Activated CD8-positive, alpha-beta memory T cell treated with anti-CD3 and anti-CD28 coated beads, Interleukin-2, amount 10 ng/mL, durations not matched to agents 7 days and 5 days (primary cell): ENCODE data around the gene CARD19. TPM values are rescaled to one million over a fixed set of nuclear protein-coding genes. Genes with fewer than 3 reads are reported as not detected.

ENCODE experiments used
- ATAC-seq: fragments of 150-1000 bp; cut with Tn5 transposase; one replicate; pipeline ENCODE4 v1.10.0; 2021; ENCODE audit warnings: moderate library complexity
- CTCF ChIA-PET: fragments of 350-600 bp; sonication (Branson Sonifier 250); formaldehyde crosslinking; loops from one replicate; lab custom pipeline; 2021; ENCODE audit warnings: antibody characterized with exemption; lab: Charles Lee
- DNase-seq: peaks from one replicate; pipeline ENCODE4 v3.0.0-alpha.2; 2020
- H3K27ac Mint-ChIP-seq: one replicate; pipeline ENCODE4 v1.8.0; 2021; ENCODE audit warnings: mild to moderate bottlenecking, mixed read lengths
- H3K27me3 Mint-ChIP-seq: one replicate; pipeline ENCODE4 v1.8.0; 2021; ENCODE audit warnings: mixed read lengths
- H3K36me3 Mint-ChIP-seq: one replicate; pipeline ENCODE4 v1.8.0; 2021; ENCODE audit warnings: mild to moderate bottlenecking, mixed read lengths
- H3K4me1 Mint-ChIP-seq: one replicate; pipeline ENCODE4 v1.8.0; 2021; ENCODE audit warnings: mixed read lengths
- H3K4me3 Mint-ChIP-seq: one replicate; pipeline ENCODE4 v1.8.0; 2021; ENCODE audit warnings: mild to moderate bottlenecking, moderate library complexity, mixed read lengths
- H3K9me3 Mint-ChIP-seq: one replicate; pipeline ENCODE4 v1.8.0; 2022; ENCODE audit warnings: low read depth, mixed read lengths
- total RNA-seq, 2 experiments: library from RNA; stranded (reverse); gene quantifications; one replicate each; pipeline ENCODE4 v1.2.3, GENCODE V29; 2021

CARD19 gene
- total RNA-seq, 2 experiments from 2014 or later = 45.0 to 83.0 TPM

DNA sequence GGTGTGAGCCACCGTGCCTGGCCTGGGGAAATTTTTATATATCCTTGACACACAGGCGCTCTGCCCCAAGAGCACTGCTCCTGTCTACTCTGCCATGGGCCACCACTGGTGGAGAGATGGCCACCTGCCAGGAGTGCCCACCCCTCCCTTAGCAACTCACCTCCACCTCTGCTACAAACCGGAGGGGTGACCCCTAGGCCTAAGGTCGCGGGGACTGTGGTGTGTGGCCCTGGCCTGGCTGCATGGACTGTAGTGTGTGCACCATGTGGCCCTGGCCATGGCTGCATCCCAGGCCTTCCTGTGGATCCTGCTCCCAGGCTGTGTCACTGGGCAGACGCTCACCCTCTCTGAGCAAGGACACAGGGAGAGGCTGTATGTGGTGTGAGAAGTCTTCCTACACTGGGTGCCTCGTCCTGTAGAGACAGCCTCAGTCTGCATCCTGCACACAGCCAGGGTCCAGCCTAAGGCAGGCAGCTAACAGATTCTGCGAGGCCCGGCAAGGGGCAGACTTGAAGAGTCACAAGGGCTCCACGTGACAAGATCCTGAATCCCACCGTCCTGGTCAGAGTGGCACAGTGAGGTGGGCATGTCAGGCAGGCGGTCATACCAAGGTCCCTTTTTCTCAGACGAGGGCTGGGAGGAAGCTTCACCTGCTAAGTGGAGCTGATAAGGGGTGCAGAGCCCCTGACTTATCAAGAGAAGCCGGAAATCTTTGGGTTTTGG is 27.7 kb downstream of the CARD19 start:
- ATAC-seq (no peak), DNase-seq (no peak)
- Mint-ChIP-seq H3K27me3 (no peaks in the 10 kb centered on the region), H3K36me3 (peaks cover 8% of the 10 kb centered on the region), H3K4me3 (no peak overlapping the region), H3K4me1 (peaks cover 56% of the 10 kb centered on the region), H3K9me3 (no peaks in the 10 kb centered on the region), H3K27ac (peak overlapping the region; percentile 76)
- CTCF ChIA-PET = interaction anchor here (1.2 to 4.8 kb wide), 2 partner anchors 15 to 27 kb away, joined by 3 to 45 read pairs; no protein-coding TSS in a partner anchor

DNA sequence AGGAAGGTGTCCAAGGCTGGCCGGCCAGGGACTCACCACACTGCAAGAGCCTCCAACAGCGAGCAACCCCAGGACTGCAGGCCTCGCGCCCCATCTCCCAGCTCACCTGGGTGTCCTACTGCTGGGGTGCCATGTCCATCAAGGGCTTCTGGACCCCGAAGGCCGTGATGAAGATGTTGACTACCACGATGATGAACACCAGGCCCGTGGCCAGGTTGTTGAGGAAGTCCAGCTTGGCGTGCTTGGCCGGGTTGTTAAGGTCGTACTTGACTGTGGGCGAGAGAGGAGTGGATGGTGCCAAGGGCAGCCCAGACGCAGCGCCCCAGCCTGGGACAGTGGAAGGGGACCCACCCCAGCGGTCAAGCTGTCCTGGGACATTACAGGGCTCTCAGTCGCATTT is 28.8 kb downstream of the CARD19 start:
- Mint-ChIP-seq H3K27me3 (no peaks in the 10 kb centered on the region), H3K4me3 (no peak overlapping the region), H3K36me3 (peaks cover 8% of the 10 kb centered on the region), H3K4me1 (peaks cover 52% of the 10 kb centered on the region), H3K9me3 (no peaks in the 10 kb centered on the region), H3K27ac (peak overlapping the region; percentile 76)
- ATAC-seq = no peak
- no peak for DNase-seq
- CTCF ChIA-PET = interaction anchor here (1.3 to 4.8 kb wide), 3 partner anchors 16 to 122 kb away, joined by 3 to 45 read pairs (median 3); no protein-coding TSS in a partner anchor

DNA sequence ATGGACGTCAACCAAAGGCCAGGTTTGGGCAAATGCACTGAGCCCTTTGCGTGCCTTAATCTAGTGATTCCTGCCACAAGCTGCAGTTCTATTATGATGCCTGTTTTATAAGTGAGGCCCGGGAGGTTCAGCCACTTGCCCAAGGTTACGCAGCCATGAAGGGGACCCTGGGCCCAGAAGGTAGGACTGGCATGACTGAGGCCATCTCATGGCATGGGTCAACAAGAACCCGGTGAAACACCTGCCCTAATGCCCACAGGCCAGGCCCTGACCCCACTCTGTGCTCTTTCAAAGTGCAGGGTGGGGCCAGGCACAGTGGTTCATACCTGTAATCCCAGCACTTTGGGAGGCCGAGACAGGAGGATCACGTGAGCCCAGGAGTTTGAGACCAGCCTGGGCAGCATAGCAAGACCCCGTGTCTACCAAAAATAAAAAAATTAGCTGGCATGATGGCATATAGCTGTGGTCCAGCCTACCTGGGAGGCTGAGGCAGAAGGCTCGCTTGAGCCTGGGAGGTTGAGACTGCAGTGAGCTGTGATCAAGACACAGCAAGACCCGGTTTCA is 29.4 kb downstream of the CARD19 start:
- Mint-ChIP-seq H3K4me1 (peaks cover 46% of the 10 kb centered on the region), H3K36me3 (peaks cover 8% of the 10 kb centered on the region), H3K9me3 (no peaks in the 10 kb centered on the region), H3K27me3 (no peaks in the 10 kb centered on the region), H3K4me3 (no peak overlapping the region), H3K27ac (peak overlapping the region; percentile 90)
- no peak for ATAC-seq
- CTCF ChIA-PET = interaction anchor here (1.3 to 4.8 kb wide), 4 partner anchors 17 to 122 kb away, joined by 3 to 45 read pairs (median 6); no protein-coding TSS in a partner anchor
- no peak for DNase-seq

DNA sequence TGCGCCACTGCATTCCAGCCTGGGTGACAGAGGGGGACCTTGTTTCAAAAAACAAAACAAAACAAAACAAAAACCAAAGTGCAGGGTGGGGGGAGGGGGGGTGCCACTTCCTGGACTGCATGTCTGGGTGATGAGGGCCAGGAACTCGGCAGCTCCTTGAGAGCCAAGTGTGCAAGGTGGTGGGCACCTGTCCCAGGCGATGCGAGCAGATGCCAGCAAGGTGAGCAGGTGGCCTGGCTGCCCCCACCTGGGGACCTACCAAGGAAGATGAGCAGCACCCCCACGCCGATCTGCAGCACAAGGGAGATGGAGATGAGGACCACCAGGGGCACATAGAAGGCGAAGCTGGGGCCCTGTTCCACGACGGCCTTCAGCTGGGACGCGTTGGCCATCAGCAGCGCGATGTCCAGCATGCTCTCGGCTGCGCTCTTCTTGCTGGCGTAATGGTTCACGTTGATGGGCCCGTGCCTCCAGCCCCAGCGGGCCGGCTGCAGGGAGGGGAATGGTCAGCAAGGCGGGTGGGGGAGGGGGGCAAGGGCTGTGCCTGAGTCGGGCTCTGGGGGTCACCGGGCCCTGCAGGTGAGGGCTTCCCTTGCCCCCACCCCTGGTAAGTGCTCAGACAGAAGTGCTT is 30.2 kb downstream of the CARD19 start:
- Mint-ChIP-seq H3K4me1 (peaks cover 52% of the 10 kb centered on the region), H3K9me3 (no peaks in the 10 kb centered on the region), H3K27ac (peak overlapping the region; percentile 90), H3K36me3 (peaks cover 8% of the 10 kb centered on the region), H3K27me3 (no peaks in the 10 kb centered on the region), H3K4me3 (peak overlapping the region; percentile 20)
- ATAC-seq = peak; percentile 21
- CTCF ChIA-PET = interaction anchor here (1.3 to 4.8 kb wide), 3 partner anchors 18 to 123 kb away, joined by 3 to 45 read pairs (median 10); no protein-coding TSS in a partner anchor
- no peak for DNase-seq

DNA sequence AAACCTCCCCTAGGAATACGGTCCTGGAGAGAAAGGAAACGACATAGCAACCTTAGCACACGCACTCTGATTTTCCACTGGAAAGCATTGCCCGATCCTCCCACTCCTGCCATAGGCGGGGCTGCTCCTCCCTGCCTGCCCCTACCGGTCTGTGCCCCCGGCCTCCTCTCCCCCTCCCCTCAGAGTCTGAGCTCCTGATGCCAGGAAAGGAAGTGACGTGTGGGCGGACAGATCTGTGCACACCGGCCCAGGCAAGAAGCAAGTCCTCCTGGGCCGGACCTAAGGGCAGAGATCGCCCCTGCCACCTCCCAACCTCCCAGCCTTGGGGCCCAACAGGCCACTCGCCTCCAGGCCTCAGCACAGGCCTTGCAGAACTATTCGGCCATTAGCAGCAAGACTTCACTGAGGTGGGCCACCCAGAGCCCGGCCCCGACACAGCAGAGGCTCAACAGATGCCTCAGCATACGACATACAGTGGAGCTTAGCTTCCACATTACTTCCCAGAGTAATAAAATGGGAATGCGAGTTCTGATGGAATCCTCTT is 30.9 kb downstream of the CARD19 start:
- CTCF ChIA-PET = interaction anchor here (2.6 to 4.8 kb wide), 2 partner anchors 17 to 18 kb away, joined by 10 to 45 read pairs; no protein-coding TSS in a partner anchor
- DNase-seq (no peak), ATAC-seq (no peak)
- H3K27ac Mint-ChIP-seq = peak overlapping the region; percentile 90
- no peaks in the 10 kb centered on the region for H3K27me3 Mint-ChIP-seq
- H3K4me1 Mint-ChIP-seq = peaks cover 58% of the 10 kb centered on the region
- H3K4me3 Mint-ChIP-seq = no peak overlapping the region
- peaks cover 8% of the 10 kb centered on the region for H3K36me3 Mint-ChIP-seq
- H3K9me3 Mint-ChIP-seq = no peaks in the 10 kb centered on the region

DNA sequence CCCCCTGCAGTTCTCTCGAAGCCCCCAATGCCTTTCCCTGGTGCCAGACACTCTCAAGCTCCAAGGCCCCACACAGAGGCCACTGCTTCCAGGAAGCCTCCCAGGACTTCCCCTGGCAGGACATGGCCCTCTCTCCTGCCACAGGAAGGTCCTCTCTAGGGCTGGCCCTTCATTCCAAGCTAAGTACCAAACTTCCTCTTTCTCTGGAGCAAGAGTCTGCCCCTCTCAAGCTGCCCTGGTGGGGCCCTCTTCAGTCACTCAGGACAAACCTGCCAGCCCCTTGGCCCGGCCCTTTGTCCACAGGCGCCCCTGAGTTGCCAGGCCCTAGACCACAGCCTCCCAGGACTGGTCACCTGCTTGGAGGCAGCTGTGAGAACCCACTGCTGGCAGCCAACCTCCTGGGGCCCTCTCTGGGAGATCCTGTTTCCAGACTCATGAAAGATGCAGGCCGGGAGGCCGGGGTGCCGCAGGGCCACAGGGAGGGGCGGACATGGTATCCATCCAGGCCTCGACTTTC is 31.4 kb downstream of the CARD19 start:
- no peak for ATAC-seq
- H3K4me3 Mint-ChIP-seq = no peak overlapping the region
- H3K36me3 Mint-ChIP-seq = peaks cover 8% of the 10 kb centered on the region
- H3K9me3 Mint-ChIP-seq = no peaks in the 10 kb centered on the region
- H3K4me1 Mint-ChIP-seq = peaks cover 64% of the 10 kb centered on the region
- peak overlapping the region; percentile 90 for H3K27ac Mint-ChIP-seq
- H3K27me3 Mint-ChIP-seq = no peaks in the 10 kb centered on the region
- CTCF ChIA-PET = interaction anchor here (2.6 to 4.8 kb wide), 2 partner anchors 17 to 19 kb away, joined by 10 to 45 read pairs; no protein-coding TSS in a partner anchor
- DNase-seq = no peak

DNA sequence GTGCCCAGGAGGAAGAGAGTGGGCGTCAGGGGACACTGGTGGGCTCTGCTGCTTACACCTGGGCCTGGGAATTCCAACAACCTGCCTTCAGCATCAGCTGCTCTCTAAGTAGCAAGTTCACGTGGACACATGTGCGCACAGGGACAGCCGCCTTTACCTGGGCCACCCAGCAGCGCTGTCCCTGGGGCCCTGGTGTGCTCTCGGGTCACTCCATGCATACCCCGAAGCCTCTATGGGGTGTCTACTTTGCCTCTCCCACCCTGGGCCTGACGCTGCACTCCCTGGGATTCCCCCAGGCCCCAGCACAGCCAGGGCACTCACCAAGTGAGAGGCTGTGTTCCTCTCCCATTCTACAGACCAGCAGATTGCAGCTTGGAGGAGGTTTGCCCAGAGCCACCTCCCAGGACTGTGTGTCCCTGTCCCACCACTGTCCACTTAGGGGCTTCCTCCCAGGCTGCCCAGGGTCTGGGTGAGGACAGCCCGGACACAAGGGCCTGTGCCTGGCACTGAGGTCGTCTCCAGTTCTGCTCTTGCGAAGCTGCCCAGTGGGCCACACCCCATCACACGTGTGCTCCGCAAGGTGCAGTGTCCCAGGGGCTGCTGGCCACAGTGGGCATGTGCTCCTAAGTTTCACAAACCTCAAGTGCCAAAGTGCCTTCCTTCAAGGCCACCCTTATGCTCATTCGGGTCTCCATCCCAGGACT is 32.1 kb downstream of the CARD19 start:
- Mint-ChIP-seq H3K9me3 (no peaks in the 10 kb centered on the region), H3K27ac (peak overlapping the region; percentile 35), H3K4me3 (no peak overlapping the region), H3K27me3 (no peaks in the 10 kb centered on the region), H3K36me3 (peaks cover 8% of the 10 kb centered on the region), H3K4me1 (peaks cover 71% of the 10 kb centered on the region)
- ATAC-seq (no peak), DNase-seq (no peak)
- CTCF ChIA-PET = interaction anchor here (3.9 to 4.8 kb wide), 2 partner anchors 19 to 20 kb away, joined by 14 to 45 read pairs; no protein-coding TSS in a partner anchor

DNA sequence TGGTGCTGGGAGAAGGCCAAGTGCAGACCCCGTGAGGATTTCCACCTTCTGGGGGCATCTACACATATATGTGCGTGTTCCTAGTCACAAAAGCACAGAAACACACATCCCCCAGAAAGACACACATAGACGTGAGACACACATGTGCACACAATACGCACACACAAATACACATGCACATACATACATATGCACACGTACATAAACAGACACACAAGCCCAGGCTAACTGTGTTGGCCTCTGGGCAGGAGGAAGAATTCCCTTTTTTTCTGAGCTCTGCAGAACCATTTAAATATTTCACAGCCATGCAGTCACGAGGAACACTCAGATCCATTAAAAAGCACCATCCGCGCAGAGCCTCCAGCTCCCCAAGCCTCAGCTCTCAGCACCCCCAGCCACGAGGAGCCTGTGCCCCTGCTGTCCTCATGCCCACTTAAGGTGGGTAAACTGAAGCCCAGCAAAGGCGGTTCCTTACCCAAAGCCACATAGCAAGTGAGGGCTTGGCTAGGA is 32.8 kb downstream of the CARD19 start:
- no peak for DNase-seq
- peak overlapping the region; percentile 35 for H3K27ac Mint-ChIP-seq
- H3K9me3 Mint-ChIP-seq = no peaks in the 10 kb centered on the region
- peaks cover 8% of the 10 kb centered on the region for H3K36me3 Mint-ChIP-seq
- no peak for ATAC-seq
- H3K27me3 Mint-ChIP-seq = no peaks in the 10 kb centered on the region
- H3K4me3 Mint-ChIP-seq = no peak overlapping the region
- CTCF ChIA-PET = interaction anchor here (3.9 kb wide), 1 partner anchor 20 kb away, joined by 14 read pairs; no protein-coding TSS in a partner anchor
- peaks cover 72% of the 10 kb centered on the region for H3K4me1 Mint-ChIP-seq

DNA sequence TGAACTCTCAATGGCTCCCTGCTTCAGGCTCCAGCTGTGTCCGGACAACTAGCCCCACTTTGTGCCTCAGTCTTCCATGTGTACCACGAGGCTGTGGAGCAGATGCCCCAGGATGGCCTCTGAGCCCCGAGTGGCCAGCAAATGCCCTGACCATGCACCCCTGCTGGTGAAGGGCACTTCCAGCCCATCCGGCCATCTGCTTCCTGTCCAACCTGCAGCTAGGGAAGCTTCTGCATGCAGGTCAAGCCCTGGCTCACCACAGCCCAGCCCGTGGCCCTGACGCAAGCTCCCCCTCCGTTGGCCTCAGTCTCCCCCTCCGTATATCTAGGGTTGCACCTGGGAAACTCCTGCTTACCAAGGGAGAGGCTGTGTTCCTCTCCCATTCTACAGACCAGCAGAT is 33.3 kb downstream of the CARD19 start:
- H3K4me1 Mint-ChIP-seq = peaks cover 67% of the 10 kb centered on the region
- DNase-seq (no peak), ATAC-seq (no peak)
- no peak overlapping the region for H3K4me3 Mint-ChIP-seq
- CTCF ChIA-PET = interaction anchor here (0.8 to 3.9 kb wide), 3 partner anchors 9 to 438 kb away, joined by 3 to 14 read pairs (median 3); no protein-coding TSS in a partner anchor
- H3K9me3 Mint-ChIP-seq = no peaks in the 10 kb centered on the region
- no peaks in the 10 kb centered on the region for H3K27me3 Mint-ChIP-seq
- H3K36me3 Mint-ChIP-seq = peaks cover 8% of the 10 kb centered on the region
- H3K27ac Mint-ChIP-seq = no peak overlapping the region

DNA sequence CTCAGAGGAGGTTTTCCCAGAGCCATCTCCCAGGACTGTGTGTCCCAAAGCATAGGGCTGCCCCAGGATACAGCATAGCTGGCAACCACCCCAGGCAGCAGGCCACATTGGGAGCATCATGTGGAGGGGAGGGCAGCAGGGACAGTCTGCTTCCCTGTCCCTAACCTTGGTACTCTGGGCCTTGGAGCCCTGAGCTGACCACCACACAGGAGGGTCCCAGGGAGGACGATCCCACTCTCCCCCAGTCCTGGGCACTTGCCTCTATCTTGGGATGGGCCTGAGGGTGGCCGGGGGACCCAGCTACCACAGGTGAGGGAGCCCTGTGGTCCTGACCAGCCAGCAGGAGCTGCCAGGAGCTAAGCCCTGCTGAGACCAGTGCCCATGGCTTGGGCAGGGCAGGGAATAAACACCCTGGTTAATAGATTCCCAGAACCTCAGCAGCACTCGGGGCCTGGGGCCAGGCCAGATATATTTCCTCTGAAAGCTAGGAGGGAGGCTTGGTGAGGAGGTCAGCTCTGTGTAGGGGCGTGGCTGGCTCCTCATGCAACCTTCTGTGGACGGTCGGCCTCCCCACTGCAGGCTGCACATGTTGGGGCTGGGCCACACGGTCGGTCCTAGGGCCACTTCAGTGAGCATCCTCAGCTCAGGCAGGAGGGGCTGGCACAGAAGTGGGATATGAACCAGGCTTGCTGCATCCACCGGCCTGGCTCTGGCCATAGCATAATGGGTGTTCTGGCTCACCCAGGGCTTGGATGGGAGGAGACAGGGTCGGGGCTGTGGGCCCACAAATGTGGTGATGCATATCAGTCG is 33.9 kb downstream of the CARD19 start:
- Mint-ChIP-seq H3K36me3 (peaks cover 4% of the 10 kb centered on the region), H3K27ac (no peak overlapping the region), H3K27me3 (no peaks in the 10 kb centered on the region), H3K4me3 (no peak overlapping the region), H3K9me3 (no peaks in the 10 kb centered on the region), H3K4me1 (peaks cover 70% of the 10 kb centered on the region)
- CTCF ChIA-PET = interaction anchor here (0.8 to 3.9 kb wide), 5 partner anchors 9 to 437 kb away, joined by 3 to 14 read pairs (median 3); no protein-coding TSS in a partner anchor
- ATAC-seq (no peak), DNase-seq (no peak)

DNA sequence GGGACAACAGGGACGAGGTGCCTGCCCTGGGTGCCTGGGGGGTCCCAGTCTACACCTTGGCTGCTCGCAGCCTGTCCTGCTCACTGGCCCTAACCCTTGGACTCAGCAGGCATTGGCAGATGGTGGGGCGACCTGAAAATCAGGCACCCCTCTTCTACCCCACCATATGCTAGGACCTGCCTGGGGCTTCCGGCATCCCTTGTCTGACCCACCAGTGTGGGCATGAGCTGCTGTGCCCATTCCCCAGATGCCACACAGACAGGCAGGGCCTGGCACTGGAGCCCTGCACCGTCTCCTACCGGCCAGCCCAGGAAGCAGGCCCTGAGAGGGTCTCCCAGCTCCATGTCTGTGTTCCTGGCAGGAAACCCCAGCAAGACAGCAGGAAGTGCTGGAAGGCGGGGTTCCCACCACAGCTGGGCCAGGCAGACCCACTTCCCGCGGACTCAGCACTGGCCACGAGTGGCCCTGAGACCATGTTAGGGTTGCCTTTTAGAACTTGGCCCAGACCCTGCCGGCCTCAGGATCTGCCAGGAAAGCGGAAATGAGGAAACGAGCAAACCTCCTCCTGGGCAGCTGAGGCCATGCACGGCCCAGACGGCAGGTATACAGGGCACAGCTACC is 35.0 kb downstream of the CARD19 start:
- CTCF ChIA-PET = interaction anchor here (0.9 to 3.9 kb wide), 4 partner anchors 8 to 26 kb away, joined by 3 to 14 read pairs (median 4); no protein-coding TSS in a partner anchor
- Mint-ChIP-seq H3K4me3 (no peak overlapping the region), H3K4me1 (peaks cover 63% of the 10 kb centered on the region), H3K9me3 (no peaks in the 10 kb centered on the region), H3K27ac (peak overlapping the region; percentile 52), H3K36me3 (no peaks in the 10 kb centered on the region), H3K27me3 (no peaks in the 10 kb centered on the region)
- no peak for DNase-seq
- ATAC-seq = no peak
